Endothelial cell of umbilical vein (primary cell): ENCODE results near the gene ZNF497. TPM values are rescaled to one million over a fixed set of nuclear protein-coding genes. Genes with fewer than 3 reads are reported as not detected.

Experiments
- BruUV-seq: library from RNA; stranded (reverse); fragments of 400-500 nt; replicated peaks from 2 replicates; lab custom pipeline; 2021; lab: Mats Ljungman, UMichigan
- CTCF ChIA-PET: fragments of 300-600, 350-600 bp; sonication (Branson Sonifier 250); formaldehyde crosslinking; loops from one replicate; lab custom pipeline; 2021; ENCODE audit warnings: antibody characterized with exemption, inconsistent platforms; lab: Charles Lee
- POLR2A ChIA-PET: fragments of 300-600, 350-600 bp; sonication (Branson Sonifier 250); formaldehyde crosslinking; loops from one replicate; lab custom pipeline; 2021; ENCODE audit warnings: antibody characterized with exemption, inconsistent platforms; lab: Charles Lee
- DNase-seq: peaks from one replicate; pipeline ENCODE4 v3.0.0-alpha.2; 2011; ENCODE audit warnings: low read depth, low spot score
- FAIRE-seq: peaks from 2 replicates; lab custom pipeline; 2011; peaks lifted over from hg19 to GRCh38; lab: Jason Lieb, UNC
- H2AFZ ChIP-seq: 2 replicates; pipeline ENCODE4 v1.6.0; 2012; ENCODE audit warnings: low read depth, low read length, control low read depth, inconsistent platforms
- H3K27ac ChIP-seq: 2 replicates; pipeline ENCODE4 v1.5.1; 2011; ENCODE audit warnings: low read depth, mild to moderate bottlenecking, control low read depth, low read length, moderate library complexity; ENCODE audit not compliant: insufficient read depth
- H3K27me3 ChIP-seq, 2 experiments: 2 replicates each; pipeline versions ENCODE4 v1.6.0 to v1.6.1; 2011; ENCODE audit warnings: low read length in 2 of 2, mixed read lengths in 1 of 2; ENCODE audit not compliant: control insufficient read depth in 2 of 2, insufficient read depth in 2 of 2
- H3K36me3 ChIP-seq, 2 experiments: 2 replicates in 1 of 2; 3 replicates in 1 of 2; pipeline ENCODE4 v1.5.1; 2011; ENCODE audit warnings: low read length in 2 of 2, mild to moderate bottlenecking in 1 of 2, moderate library complexity in 1 of 2; ENCODE audit not compliant: control insufficient read depth in 2 of 2, insufficient read depth in 2 of 2; ENCODE audit errors: extremely low read depth in 1 of 2
- H3K4me1 ChIP-seq: 3 replicates; pipeline ENCODE4 v1.5.1; 2011; ENCODE audit warnings: mild to moderate bottlenecking, low read length; ENCODE audit not compliant: control insufficient read depth, insufficient read depth; ENCODE audit errors: extremely low read depth
- H3K4me2 ChIP-seq: 2 replicates; pipeline ENCODE4 v1.6.1; 2011; ENCODE audit warnings: low read length, control low read depth, mixed read lengths; ENCODE audit not compliant: insufficient read depth
- H3K4me3 ChIP-seq, 3 experiments: fragments of 200-600 bp in 1 of 3; sonication (generic), shearing (Covaris generic) in 1 of 3; replicated peaks in 1 of 3; 2 replicates each; pipeline ENCODE4 v1.5.1; 2011 to 2016; ENCODE audit warnings: control low read depth in 3 of 3, low read length in 3 of 3, mild to moderate bottlenecking in 2 of 3, inconsistent platforms in 1 of 3, low read depth in 1 of 3, moderate library complexity in 1 of 3; ENCODE audit not compliant: insufficient read depth in 1 of 3
- H3K79me2 ChIP-seq: 2 replicates; pipeline ENCODE4 v1.6.0; 2012; ENCODE audit warnings: low read length, inconsistent platforms; ENCODE audit not compliant: control insufficient read depth, insufficient read depth
- H3K9ac ChIP-seq: replicated peaks from 2 replicates; pipeline ENCODE3; 2011; ENCODE audit warnings: low read length, control low read depth; ENCODE audit not compliant: insufficient read depth; ENCODE audit errors: extremely low read depth
- H3K9me1 ChIP-seq: replicated peaks from 3 replicates; pipeline ENCODE4 v1.6.0; 2011; ENCODE audit warnings: mild to moderate bottlenecking, low read length; ENCODE audit not compliant: control insufficient read depth, insufficient read depth; ENCODE audit errors: extremely low read depth
- H3K9me3 ChIP-seq: replicated peaks from 2 replicates; pipeline ENCODE4 v1.5.1; 2012; ENCODE audit warnings: low read length, inconsistent platforms; ENCODE audit not compliant: control insufficient read depth, insufficient read depth
- H4K20me1 ChIP-seq: replicated peaks from 2 replicates; pipeline ENCODE3; 2011; ENCODE audit warnings: mild to moderate bottlenecking, low read length; ENCODE audit not compliant: control insufficient read depth, insufficient read depth; ENCODE audit errors: extremely low read depth
- EZH2 ChIP-seq: IDR thresholded peaks from 2 replicates; pipeline ENCODE4 v1.6.1; 2012; ENCODE audit warnings: borderline replicate concordance, low read depth, mild to moderate bottlenecking, moderate library complexity, low read length, inconsistent platforms; ENCODE audit not compliant: severe bottlenecking
- GATA2 ChIP-seq: IDR thresholded peaks from 2 replicates; pipeline ENCODE4 v1.7.0; 2011; ENCODE audit warnings: low read depth, mild to moderate bottlenecking, moderate library complexity, mixed read lengths, low read length; ENCODE audit not compliant: insufficient read length, insufficient read depth
- JUN ChIP-seq: IDR thresholded peaks from 2 replicates; pipeline ENCODE4 v1.6.1; 2011; ENCODE audit warnings: borderline replicate concordance, low read depth; ENCODE audit not compliant: insufficient read length, insufficient read depth
- MYC ChIP-seq: IDR thresholded peaks from one replicate; pipeline ENCODE4 v1.6.1; 2011; ENCODE audit warnings: mild to moderate bottlenecking, low read depth, low read length
- POLR2A ChIP-seq: IDR thresholded peaks from 2 replicates; pipeline ENCODE4 v1.6.1; 2012; ENCODE audit warnings: low read depth, mild to moderate bottlenecking, control low read depth, low read length
- POLR2AphosphoS5 ChIP-seq: IDR thresholded peaks from 2 replicates; pipeline ENCODE4 v1.6.1; 2012; ENCODE audit warnings: low read depth, mild to moderate bottlenecking, control low read depth, low read length, moderate library complexity; ENCODE audit not compliant: insufficient read depth
- dilution Hi-C: fragments of 300-500 bp; cut with MboI; formaldehyde crosslinking; loops from one replicate; pipeline ENCODE4 v1.15.0; 2019; ENCODE audit warnings: low sequenced_read_pairs; ENCODE audit not compliant: extremely low pct_ligation_motif_present
- intact Hi-C: fragments of 100-400 bp; cut with micrococcal nuclease; formaldehyde crosslinking; loops from one replicate; pipeline ENCODE4 v1.10.0; 2022
- polyA plus RNA-seq, 4 experiments: library from polyadenylated mRNA; depleted of rRNA in 3 of 4; stranded (reverse) in 3 of 4; unstranded in 1 of 4; fragments of >200 nt; gene quantifications; 2 replicates each; pipeline versions ENCODE4 v1.2.1 to v1.2.3, GENCODE V29; 2011 to 2012; ENCODE audit warnings: missing spikeins in 1 of 4
- total RNA-seq: library from RNA; stranded (reverse); gene quantifications from 2 replicates; pipeline ENCODE4 v1.2.3, GENCODE V29; 2021
- TF ChIP-seq, protein P1 (sequence below): IDR thresholded peaks from 2 replicates; pipeline ENCODE4 v1.6.1; 2011; ENCODE audit not compliant: insufficient read depth, insufficient read length
- TF ChIP-seq, protein P2 (sequence below), 2 donors: IDR thresholded peaks; 1 replicate in 1 of 2; 2 replicates in 1 of 2; pipeline ENCODE4 v1.5.1; 2011; ENCODE audit warnings: low read length in 2 of 2, mild to moderate bottlenecking in 2 of 2, moderate library complexity in 2 of 2, control low read depth in 1 of 2, inconsistent platforms in 1 of 2, low read depth in 1 of 2; ENCODE audit not compliant: insufficient read depth in 1 of 2; ENCODE audit errors: extremely low read depth in 1 of 2

The ZNF497 gene
- total and polyA plus RNA-seq, 2 donors (not counting 3 experiments of a cell fraction or from before 2014, with no cell fraction given), result 0.40 to 1.3 TPM

DNA sequence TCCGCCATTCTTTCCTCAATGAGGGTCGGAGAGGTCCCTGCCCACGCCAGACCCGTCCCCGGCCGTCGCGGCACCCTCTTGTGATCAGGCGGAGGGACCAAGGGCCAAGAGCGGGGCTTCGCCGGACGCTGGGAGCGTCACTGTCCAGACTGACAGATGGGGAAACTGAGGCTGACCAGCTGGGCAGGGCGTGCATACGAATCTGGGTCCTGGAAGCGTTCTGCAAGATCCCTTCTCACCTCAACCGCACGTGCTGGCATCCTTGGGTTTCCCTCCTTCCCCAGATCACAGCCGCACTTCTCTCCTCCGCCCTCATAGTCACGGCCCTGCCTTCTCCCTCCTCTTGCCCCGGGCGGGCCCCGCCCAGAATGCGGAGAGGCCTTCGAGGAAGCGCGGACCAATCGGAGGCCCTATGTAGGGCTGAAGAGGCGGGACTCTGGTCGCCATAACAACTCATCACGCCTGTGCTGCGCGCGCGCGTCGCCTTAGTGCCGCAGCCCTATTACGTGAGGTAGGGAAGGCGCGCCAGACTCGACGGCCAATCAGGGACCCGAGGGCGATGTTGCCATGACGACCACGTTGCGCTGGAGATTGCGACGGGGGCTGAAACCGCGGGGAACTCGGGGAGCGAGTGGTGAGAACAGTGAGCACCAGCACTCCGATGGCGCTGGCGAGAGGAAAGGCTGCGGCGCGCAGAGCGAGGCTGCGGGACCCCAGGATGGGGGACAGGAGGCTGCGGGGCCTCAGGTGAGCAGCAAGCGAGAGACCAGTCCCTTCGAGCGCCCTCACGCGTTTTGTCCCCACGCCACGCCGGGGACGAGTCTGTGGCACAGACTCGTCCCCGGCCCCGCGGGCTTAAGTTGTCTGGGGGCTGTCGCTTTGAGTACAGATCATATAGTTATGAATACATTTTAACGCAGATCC, 38.6 kb upstream of the ZNF497 start:
- Histone ChIP-seq H3K27ac (no peak overlapping the region), H3K79me2 (no peaks in the 10 kb centered on the region), H3K27me3 (no peaks in the 10 kb centered on the region), H3K4me3 (peak overlapping the region in 2 of 3 experiments; percentile 41 to 43), H2AFZ (peak overlapping the region; percentile 91), H3K9ac (peak overlapping the region; percentile 16), H3K4me2 (peak overlapping the region; percentile 59), H4K20me1 (no peaks in the 10 kb centered on the region), H3K9me1 (no peaks in the 10 kb centered on the region), H3K9me3 (no peaks in the 10 kb centered on the region), H3K4me1 (peaks cover 12% of the 10 kb centered on the region), H3K36me3 (no peaks in the 10 kb centered on the region)
- ChIA-PET CTCF (no interaction called here), POLR2A (no interaction called here)
- BruUV-seq, result no TSS peak
- DNase-seq (peak; percentile 100), FAIRE-seq (peak; percentile 100)
- dilution Hi-C loops (no loop called here), intact Hi-C loops (loop anchor here (1.0 to 2.0 kb wide), 2 partner anchors 14 to 20 kb away; partner anchors contain the start of genes RPS5 and ZNF837)
- TF ChIP-seq MYC (no peak), POLR2AphosphoS5 (peak; percentile 58), EZH2 (no peak), JUN (no peak), GATA2 (no peak), POLR2A (peak; percentile 22)
- TF ChIP-seq, protein P1, sequence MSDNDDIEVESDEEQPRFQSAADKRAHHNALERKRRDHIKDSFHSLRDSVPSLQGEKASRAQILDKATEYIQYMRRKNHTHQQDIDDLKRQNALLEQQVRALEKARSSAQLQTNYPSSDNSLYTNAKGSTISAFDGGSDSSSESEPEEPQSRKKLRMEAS, result peak; percentile 33
- TF ChIP-seq, protein P2, sequence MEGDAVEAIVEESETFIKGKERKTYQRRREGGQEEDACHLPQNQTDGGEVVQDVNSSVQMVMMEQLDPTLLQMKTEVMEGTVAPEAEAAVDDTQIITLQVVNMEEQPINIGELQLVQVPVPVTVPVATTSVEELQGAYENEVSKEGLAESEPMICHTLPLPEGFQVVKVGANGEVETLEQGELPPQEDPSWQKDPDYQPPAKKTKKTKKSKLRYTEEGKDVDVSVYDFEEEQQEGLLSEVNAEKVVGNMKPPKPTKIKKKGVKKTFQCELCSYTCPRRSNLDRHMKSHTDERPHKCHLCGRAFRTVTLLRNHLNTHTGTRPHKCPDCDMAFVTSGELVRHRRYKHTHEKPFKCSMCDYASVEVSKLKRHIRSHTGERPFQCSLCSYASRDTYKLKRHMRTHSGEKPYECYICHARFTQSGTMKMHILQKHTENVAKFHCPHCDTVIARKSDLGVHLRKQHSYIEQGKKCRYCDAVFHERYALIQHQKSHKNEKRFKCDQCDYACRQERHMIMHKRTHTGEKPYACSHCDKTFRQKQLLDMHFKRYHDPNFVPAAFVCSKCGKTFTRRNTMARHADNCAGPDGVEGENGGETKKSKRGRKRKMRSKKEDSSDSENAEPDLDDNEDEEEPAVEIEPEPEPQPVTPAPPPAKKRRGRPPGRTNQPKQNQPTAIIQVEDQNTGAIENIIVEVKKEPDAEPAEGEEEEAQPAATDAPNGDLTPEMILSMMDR (IDR thresholded peaks at IDR 0.05; ENCODE audit: extremely low read depth in 1 of 2, insufficient read depth in 1 of 2, low read depth in 1 of 2, low read length in 2 of 2), result no peak
